Stomach (tissue), 4 donors: ENCODE measurements around the gene IL36RN.

ENCODE experiments used
- EP300 ChIP-seq: sonication (generic); formaldehyde crosslinking; IDR thresholded peaks from one replicate; pipeline ENCODE4 v1.6.1; 2017; ENCODE audit warnings: antibody characterized with exemption
- POLR2A ChIP-seq, 4 donors: fragments of 450-650 bp; IDR thresholded peaks; one replicate each; pipeline ENCODE4 v1.6.1; 2016; ENCODE audit warnings: antibody characterized with exemption in 4 of 4, control low read depth in 2 of 4, mild to moderate bottlenecking in 1 of 4, moderate library complexity in 1 of 4
- POLR2AphosphoS5 ChIP-seq, 3 donors: sonication (generic); formaldehyde crosslinking; IDR thresholded peaks; one replicate each; pipeline ENCODE4 v1.6.1; 2016; ENCODE audit warnings: antibody characterized with exemption in 3 of 3
- TF ChIP-seq, protein P1 (sequence below), 7 experiments: fragments of 450-650 bp in 4 of 7; fragments of 200-600 bp in 3 of 7; sonication (generic) in 3 of 7; IDR thresholded peaks; one replicate each; pipeline ENCODE4 v1.5.1; 2016 to 2019; ENCODE audit warnings: antibody characterized with exemption in 7 of 7, control low read depth in 2 of 7, mild to moderate bottlenecking in 1 of 7

DNA sequence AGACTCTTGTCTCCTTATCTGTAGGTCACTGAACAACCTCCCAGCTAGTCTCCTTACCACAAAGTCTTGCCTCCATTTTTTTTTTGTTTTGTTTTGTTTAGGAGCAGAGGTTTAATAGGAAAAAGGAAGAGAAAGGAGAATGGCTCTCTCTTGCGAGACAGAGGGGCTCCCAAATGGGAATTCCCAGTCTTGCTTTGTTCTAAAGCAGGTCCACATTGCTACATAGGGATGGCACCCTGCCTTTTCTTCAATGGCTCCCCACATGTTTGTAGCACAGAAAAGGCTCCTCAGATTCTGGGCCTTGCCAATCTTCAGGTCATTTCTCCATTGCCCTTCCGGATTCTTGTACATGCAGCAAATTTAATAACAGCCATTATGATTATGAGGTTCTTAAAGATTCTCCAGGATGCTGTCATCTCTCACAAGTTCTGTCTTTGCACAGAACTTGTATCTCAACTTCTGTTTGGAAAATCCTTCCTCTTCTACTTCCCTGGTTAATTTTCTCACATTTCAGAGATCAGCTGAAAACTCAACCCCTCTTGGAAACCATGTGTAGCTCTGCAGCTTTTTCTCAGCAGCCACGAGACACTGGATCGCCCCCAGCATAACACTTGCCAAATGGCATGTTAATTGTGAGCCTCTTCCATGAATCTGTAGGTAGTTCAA is 32.4 kb downstream of the IL36RN start:
- TF ChIP-seq, protein P1, sequence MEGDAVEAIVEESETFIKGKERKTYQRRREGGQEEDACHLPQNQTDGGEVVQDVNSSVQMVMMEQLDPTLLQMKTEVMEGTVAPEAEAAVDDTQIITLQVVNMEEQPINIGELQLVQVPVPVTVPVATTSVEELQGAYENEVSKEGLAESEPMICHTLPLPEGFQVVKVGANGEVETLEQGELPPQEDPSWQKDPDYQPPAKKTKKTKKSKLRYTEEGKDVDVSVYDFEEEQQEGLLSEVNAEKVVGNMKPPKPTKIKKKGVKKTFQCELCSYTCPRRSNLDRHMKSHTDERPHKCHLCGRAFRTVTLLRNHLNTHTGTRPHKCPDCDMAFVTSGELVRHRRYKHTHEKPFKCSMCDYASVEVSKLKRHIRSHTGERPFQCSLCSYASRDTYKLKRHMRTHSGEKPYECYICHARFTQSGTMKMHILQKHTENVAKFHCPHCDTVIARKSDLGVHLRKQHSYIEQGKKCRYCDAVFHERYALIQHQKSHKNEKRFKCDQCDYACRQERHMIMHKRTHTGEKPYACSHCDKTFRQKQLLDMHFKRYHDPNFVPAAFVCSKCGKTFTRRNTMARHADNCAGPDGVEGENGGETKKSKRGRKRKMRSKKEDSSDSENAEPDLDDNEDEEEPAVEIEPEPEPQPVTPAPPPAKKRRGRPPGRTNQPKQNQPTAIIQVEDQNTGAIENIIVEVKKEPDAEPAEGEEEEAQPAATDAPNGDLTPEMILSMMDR (IDR thresholded peaks at IDR 0.05), result no peak
- TF ChIP-seq POLR2A (IDR thresholded peaks at IDR 0.05), result no peak
- TF ChIP-seq EP300, result no peak
- TF ChIP-seq POLR2AphosphoS5 (IDR thresholded peaks at IDR 0.05), result no peak
